Measurements from ENCODE around the gene TBX6.

The TBX6 gene

DNA sequence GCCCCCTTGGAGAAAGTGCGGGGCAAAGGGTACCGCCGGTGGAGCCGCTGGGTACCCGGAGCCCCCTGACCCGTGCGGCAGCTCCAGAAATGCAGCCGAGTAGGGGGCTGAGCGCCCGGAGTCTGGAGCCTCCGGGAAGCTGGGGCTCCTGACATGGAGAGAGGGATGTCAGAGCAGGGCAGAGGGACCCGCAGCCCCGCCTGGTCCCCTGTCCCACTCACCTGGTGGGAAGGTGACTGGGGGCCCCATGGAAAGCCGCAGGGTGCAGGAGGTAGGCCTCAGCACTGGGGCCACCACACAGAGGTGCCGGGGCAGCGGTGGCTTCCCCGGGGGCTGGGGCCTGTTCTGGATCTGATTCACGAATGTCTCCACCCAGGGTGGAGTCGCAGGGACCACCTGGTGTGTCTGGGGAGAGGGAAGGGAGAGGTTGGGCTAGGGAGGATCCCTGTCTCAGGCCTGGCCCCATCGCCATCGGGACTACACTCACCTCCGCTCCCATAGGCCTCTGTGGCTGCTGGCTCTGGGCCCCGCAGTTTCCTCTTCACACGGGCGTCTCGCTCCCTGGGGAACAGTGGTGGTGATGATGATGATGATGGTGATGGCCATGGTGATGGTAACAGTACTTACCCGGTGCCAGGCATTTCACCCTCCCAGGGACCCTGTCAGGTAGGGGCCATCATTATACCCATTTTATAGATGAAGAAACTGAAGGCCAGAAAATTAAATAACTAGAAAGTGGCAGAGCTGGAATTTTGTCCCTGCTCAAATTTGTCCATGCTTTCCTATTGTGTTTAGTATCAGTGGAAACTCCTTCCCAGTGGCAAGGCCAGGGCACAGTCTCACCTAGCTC, 5.2 kb downstream of the TBX6 start:
- no peak for DNase-seq (ENCODE audit: low spot score)

- no peak for DNase-seq (ENCODE audit: low spot score)
These were observed 5.9 kb downstream of the TBX6 start for GRCh38 chr16:30085820-30086219.

DNA sequence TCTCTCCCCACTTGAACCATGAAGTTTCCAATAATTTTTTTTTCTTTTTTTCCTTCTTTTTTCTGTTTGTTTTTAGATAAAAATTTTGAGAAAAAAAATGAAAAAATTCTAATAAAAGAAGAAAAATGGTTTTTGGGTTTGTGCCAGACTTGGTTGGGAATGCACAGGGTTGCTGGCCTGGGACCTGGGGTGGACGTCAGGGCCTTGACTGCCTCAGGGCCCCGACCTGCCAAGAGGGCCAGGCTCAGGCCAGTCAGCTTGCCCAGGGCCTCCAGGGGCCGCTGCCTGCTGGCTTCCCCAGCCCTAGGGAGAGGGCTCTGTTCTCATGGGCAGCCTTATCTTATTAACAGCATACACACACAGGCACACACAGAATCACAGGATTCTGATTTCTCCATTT, 6.5 kb downstream of the TBX6 start:
- DNase-seq (ENCODE audit: low spot score): no peak

DNA sequence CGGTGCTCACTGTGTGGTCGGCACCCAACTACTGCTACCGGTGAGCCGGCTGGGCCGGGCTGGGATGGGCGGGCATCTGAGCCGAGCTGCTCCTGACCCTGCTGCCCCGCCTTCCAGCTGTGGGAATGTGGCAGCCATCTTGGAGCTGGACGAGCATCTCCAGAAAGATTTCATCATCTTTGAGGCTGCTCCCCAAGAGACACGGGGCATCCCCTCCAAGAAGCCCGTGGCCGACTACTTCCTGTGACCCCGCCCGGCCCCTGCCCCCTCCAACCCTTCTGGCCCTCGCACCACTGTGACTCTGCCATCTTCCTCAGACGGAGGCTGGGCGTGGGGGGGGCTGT, 6.9 kb downstream of the TBX6 start:
- DNase-seq (ENCODE audit: low spot score): no peak

GRCh38 chr16:30084096-30084815, 7.5 kb downstream of the TBX6 start:
- DNase-seq (ENCODE audit: low spot score): no peak

GRCh38 chr16:30083216-30084055, 8.3 kb downstream of the TBX6 start:
- no peak for DNase-seq (ENCODE audit: low spot score)

- no peak for DNase-seq (ENCODE audit: low spot score)
These were observed 9.1 kb downstream of the TBX6 start for GRCh38 chr16:30082545-30083090.

- no peak for DNase-seq (ENCODE audit: low spot score)
These were observed 12.2 kb downstream of the TBX6 start for GRCh38 chr16:30079480-30079879.

DNA sequence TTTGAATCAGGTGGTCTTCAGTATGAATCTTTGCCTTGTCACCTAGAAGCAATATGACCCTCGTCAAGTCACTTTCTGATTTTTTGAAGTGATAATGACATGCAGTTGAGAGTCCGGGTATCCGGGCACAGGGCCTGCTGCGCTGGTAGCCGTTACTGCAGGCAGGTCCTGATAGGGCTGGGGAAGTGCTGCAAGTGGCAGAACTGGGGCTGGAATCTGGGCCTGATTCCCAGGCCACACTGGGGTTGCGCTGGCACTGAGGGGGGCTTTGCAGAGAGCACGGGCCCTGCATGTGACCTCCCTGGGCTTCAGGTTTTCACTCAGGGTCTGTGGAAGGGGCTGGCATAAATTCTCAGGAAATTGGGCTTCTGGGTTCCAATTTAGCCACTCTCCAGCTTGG, 13.0 kb downstream of the TBX6 start:
- no peak for DNase-seq (ENCODE audit: low spot score)

DNA sequence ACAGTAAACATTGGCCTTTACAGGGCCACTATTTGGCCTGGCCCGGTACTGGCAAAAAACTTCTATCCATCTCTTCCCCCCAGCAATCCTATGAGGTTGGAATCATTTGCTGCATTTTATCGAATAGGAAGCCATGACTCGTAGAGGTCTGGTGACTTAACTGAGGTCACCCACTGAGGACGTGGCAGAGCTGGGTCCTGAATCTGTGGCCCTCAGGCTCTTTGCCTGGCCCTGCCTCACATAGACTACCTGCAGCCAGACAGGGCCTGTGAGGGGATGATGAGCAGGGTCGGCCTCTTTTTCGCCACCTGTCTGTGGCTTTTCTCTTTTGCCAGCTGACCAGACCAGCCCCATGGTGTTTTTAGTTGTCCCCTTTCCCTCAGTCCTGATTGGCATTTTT, 14.1 kb downstream of the TBX6 start:
- DNase-seq (ENCODE audit: low spot score): peak; percentile 55

GRCh38 chr16:30076276-30076791, 15.4 kb downstream of the TBX6 start:
- no peak for DNase-seq (ENCODE audit: low spot score)

GRCh38 chr16:30075503-30076275, 16.0 kb downstream of the TBX6 start, which contains the start of gene PPP4C:
TSS of gene PPP4C (plus strand) at chr16:30075994. CDS start at chr16:30076378, 384 bp downstream.
- DNase-seq (ENCODE audit: low spot score): peak; percentile 83

DNA sequence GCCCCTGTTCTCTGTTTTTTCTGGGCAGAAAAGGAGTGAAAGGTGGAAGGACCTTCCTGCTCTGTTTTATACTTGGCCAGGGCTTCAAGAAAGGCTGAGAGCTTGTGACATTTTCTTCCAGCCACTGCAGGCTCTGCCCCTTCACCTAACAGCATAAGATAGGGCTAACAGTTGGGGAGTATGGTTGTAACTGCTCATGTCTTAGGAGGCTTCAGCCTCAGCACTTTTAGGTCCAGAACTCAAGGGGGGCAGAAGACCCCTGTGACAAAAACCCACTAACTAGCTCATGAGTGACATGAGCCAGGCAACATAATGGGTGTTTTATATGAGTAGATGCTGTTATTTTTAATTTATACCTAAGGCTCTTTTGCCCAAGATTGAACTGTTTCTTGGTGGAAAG, 21.2 kb downstream of the TBX6 start:
- no peak for DNase-seq (ENCODE audit: low spot score)

DNA sequence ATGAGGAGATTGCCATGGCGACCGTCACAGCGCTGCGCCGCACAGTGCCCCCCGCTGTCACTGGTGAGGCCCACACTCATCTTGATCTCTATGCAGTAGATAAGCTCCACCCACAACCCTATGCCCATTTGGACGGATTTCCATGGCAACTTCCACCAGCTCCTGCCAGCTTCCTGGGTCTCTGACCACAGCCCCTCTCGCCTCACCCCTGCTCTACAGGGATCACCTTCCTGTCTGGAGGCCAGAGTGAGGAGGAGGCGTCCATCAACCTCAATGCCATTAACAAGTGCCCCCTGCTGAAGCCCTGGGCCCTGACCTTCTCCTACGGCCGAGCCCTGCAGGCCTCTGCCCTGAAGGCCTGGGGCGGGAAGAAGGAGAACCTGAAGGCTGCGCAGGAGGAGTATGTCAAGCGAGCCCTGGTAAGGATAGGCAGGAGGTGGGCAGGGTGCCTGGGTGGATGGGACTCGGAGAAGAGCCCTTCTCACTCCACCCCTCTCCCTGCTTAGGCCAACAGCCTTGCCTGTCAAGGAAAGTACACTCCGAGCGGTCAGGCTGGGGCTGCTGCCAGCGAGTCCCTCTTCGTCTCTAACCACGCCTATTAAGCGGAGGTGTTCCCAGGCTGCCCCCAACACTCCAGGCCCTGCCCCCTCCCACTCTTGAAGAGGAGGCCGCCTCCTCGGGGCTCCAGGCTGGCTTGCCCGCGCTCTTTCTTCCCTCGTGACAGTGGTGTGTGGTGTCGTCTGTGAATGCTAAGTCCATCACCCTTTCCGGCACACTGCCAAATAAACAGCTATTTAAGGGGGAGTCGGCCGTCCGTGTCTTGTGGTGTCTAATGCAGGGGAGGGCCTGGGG, 21.9 kb downstream of the TBX6 start:
- no peak for DNase-seq (ENCODE audit: low spot score)

DNA sequence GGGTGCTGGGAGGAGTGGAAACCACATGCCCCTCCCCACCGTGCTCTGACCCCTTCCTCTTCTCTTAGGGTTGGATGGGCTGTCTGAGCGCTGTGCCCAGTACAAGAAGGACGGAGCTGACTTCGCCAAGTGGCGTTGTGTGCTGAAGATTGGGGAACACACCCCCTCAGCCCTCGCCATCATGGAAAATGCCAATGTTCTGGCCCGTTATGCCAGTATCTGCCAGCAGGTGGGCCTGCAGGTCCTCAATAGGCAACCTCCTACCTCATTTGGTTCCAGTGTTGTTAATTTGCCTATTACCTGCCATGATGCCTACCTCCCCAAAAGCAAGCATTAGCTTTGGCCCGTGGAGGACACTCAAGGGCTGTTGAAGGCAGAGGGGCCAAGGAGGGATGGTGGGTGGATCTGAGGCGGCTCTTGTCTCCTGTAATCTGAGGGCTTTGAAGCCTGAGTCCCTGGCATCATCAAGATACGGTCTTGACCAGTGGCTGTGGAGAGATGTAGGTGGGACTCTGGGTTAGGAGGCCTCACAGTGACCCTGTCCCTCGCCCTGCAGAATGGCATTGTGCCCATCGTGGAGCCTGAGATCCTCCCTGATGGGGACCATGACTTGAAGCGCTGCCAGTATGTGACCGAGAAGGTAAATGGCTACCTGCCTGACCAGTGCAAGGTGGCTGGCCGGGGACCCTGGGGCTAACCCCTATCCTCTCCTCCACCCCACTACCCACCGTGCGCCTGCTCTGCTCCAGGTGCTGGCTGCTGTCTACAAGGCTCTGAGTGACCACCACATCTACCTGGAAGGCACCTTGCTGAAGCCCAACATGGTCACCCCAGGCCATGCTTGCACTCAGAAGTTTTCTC, 22.7 kb downstream of the TBX6 start:
- DNase-seq (ENCODE audit: low spot score): no peak

GRCh38 chr16:30068333-30068732, 23.4 kb downstream of the TBX6 start:
- DNase-seq (ENCODE audit: low spot score): no peak

- no peak for DNase-seq (ENCODE audit: low spot score)
These were observed 24.2 kb downstream of the TBX6 start for GRCh38 chr16:30067584-30067916.

DNA sequence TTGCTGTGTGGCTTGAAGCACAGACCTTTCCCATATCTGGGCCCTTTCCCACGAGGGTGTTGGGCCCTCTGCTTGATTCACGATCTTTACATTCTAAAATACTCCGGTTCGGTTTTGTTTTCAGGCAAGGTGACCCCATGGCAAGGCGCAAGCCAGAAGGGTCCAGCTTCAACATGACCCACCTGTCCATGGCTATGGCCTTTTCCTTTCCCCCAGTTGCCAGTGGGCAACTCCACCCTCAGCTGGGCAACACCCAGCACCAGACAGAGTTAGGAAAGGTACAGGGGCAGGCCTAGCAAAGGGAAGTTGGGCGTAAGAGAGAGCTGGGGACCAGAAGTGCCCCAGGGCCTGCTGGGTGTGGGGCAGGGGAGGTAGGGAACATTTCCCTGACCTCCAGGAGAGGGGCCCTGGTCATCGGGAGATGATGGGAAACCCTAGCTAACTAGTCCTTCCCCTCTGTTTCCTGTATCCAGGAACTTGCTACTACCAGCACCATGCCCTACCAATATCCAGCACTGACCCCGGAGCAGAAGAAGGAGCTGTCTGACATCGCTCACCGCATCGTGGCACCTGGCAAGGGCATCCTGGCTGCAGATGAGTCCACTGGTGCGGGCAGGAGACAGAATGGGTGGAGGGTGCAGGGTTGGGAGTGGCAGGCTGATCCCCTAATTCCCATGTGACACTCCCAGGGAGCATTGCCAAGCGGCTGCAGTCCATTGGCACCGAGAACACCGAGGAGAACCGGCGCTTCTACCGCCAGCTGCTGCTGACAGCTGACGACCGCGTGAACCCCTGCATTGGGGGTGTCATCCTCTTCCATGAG, 24.8 kb downstream of the TBX6 start:
- no peak for DNase-seq (ENCODE audit: low spot score)

Data from kidney capillary endothelial cell (primary cell).